Mesenchymal stem cell (in vitro differentiated cells and primary cell): Measurements from ENCODE around the gene CBL.

Source experiments
- DNase-seq: peaks from one replicate; pipeline ENCODE4 v3.0.0-alpha.2; 2013
- H2AFZ ChIP-seq: one replicate; pipeline ENCODE4 v1.6.1; 2013; ENCODE audit warnings: low read depth, mild to moderate bottlenecking, control low read depth, inconsistent platforms, low read length, moderate library complexity
- H2AK5ac ChIP-seq: 2 replicates; pipeline ENCODE4 v1.6.1; 2013; ENCODE audit warnings: low read length, moderate library complexity, mild to moderate bottlenecking, inconsistent platforms; ENCODE audit not compliant: severe bottlenecking
- H2BK120ac ChIP-seq: one replicate; pipeline ENCODE4 v1.6.1; 2013; ENCODE audit warnings: low read depth, mild to moderate bottlenecking, inconsistent platforms, low read length, moderate library complexity
- H2BK12ac ChIP-seq, 2 experiments: one replicate each; pipeline ENCODE4 v1.6.1; 2013; ENCODE audit warnings: inconsistent platforms in 2 of 2, low read length in 2 of 2, mild to moderate bottlenecking in 2 of 2, moderate library complexity in 2 of 2, control low read depth in 1 of 2
- H2BK15ac ChIP-seq: one replicate; pipeline ENCODE4 v1.6.1; 2013; ENCODE audit warnings: mild to moderate bottlenecking, low read depth, inconsistent platforms; ENCODE audit not compliant: poor library complexity, severe bottlenecking
- H2BK5ac ChIP-seq: 2 replicates; pipeline ENCODE4 v1.6.1; 2013; ENCODE audit warnings: low read depth, mild to moderate bottlenecking, low read length, control low read depth, inconsistent platforms; ENCODE audit not compliant: poor library complexity, severe bottlenecking
- H3K14ac ChIP-seq, 2 experiments: one replicate each; pipeline ENCODE4 v1.6.1; 2013; ENCODE audit warnings: inconsistent platforms in 2 of 2, low read length in 2 of 2, control low read depth in 1 of 2, mild to moderate bottlenecking in 1 of 2, moderate library complexity in 1 of 2
- H3K18ac ChIP-seq, 2 experiments: one replicate each; pipeline ENCODE4 v1.6.1; 2013; ENCODE audit warnings: inconsistent platforms in 2 of 2, low read length in 2 of 2, control low read depth in 1 of 2, low read depth in 1 of 2, mild to moderate bottlenecking in 1 of 2
- H3K23ac ChIP-seq, 2 experiments: one replicate each; pipeline ENCODE4 v1.6.1; 2013; ENCODE audit warnings: inconsistent platforms in 2 of 2, low read length in 2 of 2, mild to moderate bottlenecking in 2 of 2, moderate library complexity in 2 of 2, control low read depth in 1 of 2
- H3K27ac ChIP-seq: 2 replicates; pipeline ENCODE4 v1.5.1; 2013; ENCODE audit warnings: mild to moderate bottlenecking, moderate library complexity, low read length, control low read depth, inconsistent platforms; ENCODE audit not compliant: poor library complexity, severe bottlenecking
- H3K27me3 ChIP-seq, 2 experiments: 2 replicates each; pipeline versions ENCODE4 v1.6.1 to v1.7.0; 2013; ENCODE audit warnings: low read length in 2 of 2, mild to moderate bottlenecking in 2 of 2, moderate library complexity in 2 of 2, control low read depth in 1 of 2, inconsistent platforms in 1 of 2; ENCODE audit not compliant: control insufficient read depth in 1 of 2, insufficient read depth in 1 of 2
- H3K36me3 ChIP-seq, 2 experiments: 2 replicates each; pipeline versions ENCODE4 v1.6.1 to v1.7.0; 2013; ENCODE audit warnings: low read length in 2 of 2, control low read depth in 1 of 2, inconsistent platforms in 1 of 2, low read depth in 1 of 2, mild to moderate bottlenecking in 1 of 2; ENCODE audit not compliant: insufficient read depth in 2 of 2, control insufficient read depth in 1 of 2
- H3K4ac ChIP-seq, 2 experiments: one replicate each; pipeline ENCODE4 v1.6.1; 2013; ENCODE audit warnings: inconsistent platforms in 2 of 2, low read length in 2 of 2, mild to moderate bottlenecking in 2 of 2, moderate library complexity in 2 of 2, control low read depth in 1 of 2, low read depth in 1 of 2
- H3K4me1 ChIP-seq: 2 replicates; pipeline ENCODE4 v1.6.1; 2013; ENCODE audit warnings: low read depth, low read length, control low read depth; ENCODE audit not compliant: control insufficient read depth, insufficient read depth
- H3K4me2 ChIP-seq: 2 replicates; pipeline ENCODE4 v1.6.1; 2013; ENCODE audit warnings: low read length, mild to moderate bottlenecking, inconsistent platforms; ENCODE audit not compliant: poor library complexity, severe bottlenecking
- H3K4me3 ChIP-seq, 2 experiments: 2 replicates each; pipeline versions ENCODE4 v1.5.1 to v1.7.0; 2013; ENCODE audit warnings: low read length in 2 of 2, mild to moderate bottlenecking in 2 of 2, control low read depth in 1 of 2, low read depth in 1 of 2; ENCODE audit not compliant: insufficient read depth in 1 of 2
- H3K79me1 ChIP-seq: replicated peaks from 2 replicates; pipeline ENCODE4 v1.6.1; 2013; ENCODE audit warnings: mild to moderate bottlenecking, control low read depth, low read length, inconsistent platforms; ENCODE audit not compliant: poor library complexity, severe bottlenecking
- H3K9ac ChIP-seq: 2 replicates; pipeline ENCODE4 v1.7.0; 2013; ENCODE audit warnings: mild to moderate bottlenecking, low read length, moderate library complexity
- H3K9me3 ChIP-seq: 2 replicates; pipeline ENCODE4 v1.7.0; 2013; ENCODE audit warnings: mild to moderate bottlenecking, low read length; ENCODE audit not compliant: control insufficient read depth
- H4K8ac ChIP-seq: one replicate; pipeline ENCODE4 v1.6.1; 2013; ENCODE audit warnings: inconsistent platforms, mild to moderate bottlenecking, low read length, moderate library complexity
- H4K91ac ChIP-seq: one replicate; pipeline ENCODE4 v1.6.1; 2013; ENCODE audit warnings: mild to moderate bottlenecking, low read length, inconsistent platforms
- WGBS: methylation state at CpG from one replicate; pipeline ENCODE4 v1.1.7; 2013; ENCODE audit warnings: mixed read lengths; 5-methylcytosine and 5-hydroxymethylcytosine counted together

The CBL gene

GRCh38 chr11:119173453-119173852 is 32.7 kb upstream of the CBL start:
- no peak overlapping the region for H2AFZ ChIP-seq
- H3K4me3 ChIP-seq: no peak overlapping the region
- H3K14ac ChIP-seq: no peak overlapping the region
- H3K4me2 ChIP-seq: no peak overlapping the region
- H3K4me1 ChIP-seq: peaks cover 10% of the 10 kb centered on the region
- no peak overlapping the region for H4K8ac ChIP-seq
- no peak overlapping the region for H3K23ac ChIP-seq
- H2BK15ac ChIP-seq: no peak overlapping the region
- no peaks in the 10 kb centered on the region for H3K27me3 ChIP-seq
- no peak overlapping the region for H2BK120ac ChIP-seq
- no peak for DNase-seq
- H3K79me1 ChIP-seq: peaks cover 2% of the 10 kb centered on the region
- H2BK5ac ChIP-seq: no peak overlapping the region
- H3K4ac ChIP-seq: no peak overlapping the region
- H3K18ac ChIP-seq: no peak overlapping the region
- H4K91ac ChIP-seq: no peak overlapping the region
- no peak overlapping the region for H2BK12ac ChIP-seq
- 97% methylated on average over 21 of the region's 21 CpGs for WGBS
- no peak overlapping the region for H3K27ac ChIP-seq
- peaks cover 23 to 42% of the 10 kb centered on the region in 2 experiments for H3K36me3 ChIP-seq
- no peaks in the 10 kb centered on the region for H3K9me3 ChIP-seq
- H2AK5ac ChIP-seq: no peak overlapping the region
- no peak overlapping the region for H3K9ac ChIP-seq

GRCh38 chr11:119175493-119176077 is 30.6 kb upstream of the CBL start:
- H3K27me3 ChIP-seq: no peaks in the 10 kb centered on the region
- H3K4me3 ChIP-seq: no peak overlapping the region
- no peak overlapping the region for H2AK5ac ChIP-seq
- H3K14ac ChIP-seq: no peak overlapping the region
- H2BK12ac ChIP-seq: no peak overlapping the region
- H3K9me3 ChIP-seq: no peaks in the 10 kb centered on the region
- no peak overlapping the region for H3K9ac ChIP-seq
- no peak overlapping the region for H3K27ac ChIP-seq
- H4K91ac ChIP-seq: no peak overlapping the region
- peaks cover 32 to 53% of the 10 kb centered on the region in 2 experiments for H3K36me3 ChIP-seq
- H4K8ac ChIP-seq: no peak overlapping the region
- 60% methylated on average over 5 of the region's 6 CpGs for WGBS
- H2BK120ac ChIP-seq: no peak overlapping the region
- H3K4ac ChIP-seq: no peak overlapping the region
- H3K18ac ChIP-seq: no peak overlapping the region
- DNase-seq: peak; percentile 50
- peaks cover 2% of the 10 kb centered on the region for H3K79me1 ChIP-seq
- H3K4me2 ChIP-seq: no peak overlapping the region
- H2AFZ ChIP-seq: no peak overlapping the region
- H2BK5ac ChIP-seq: no peak overlapping the region
- no peak overlapping the region for H3K23ac ChIP-seq
- H2BK15ac ChIP-seq: no peak overlapping the region
- H3K4me1 ChIP-seq: peaks cover 10% of the 10 kb centered on the region

- Histone ChIP-seq H2BK12ac (no peak overlapping the region), H2BK15ac (no peak overlapping the region), H3K18ac (peak overlapping the region in 1 of 2 experiments; percentile 17), H4K91ac (no peak overlapping the region), H3K4me1 (peaks cover 10% of the 10 kb centered on the region), H3K4me2 (no peak overlapping the region), H3K9me3 (no peaks in the 10 kb centered on the region), H3K9ac (no peak overlapping the region), H3K4me3 (no peak overlapping the region), H3K79me1 (peaks cover 2% of the 10 kb centered on the region), H3K27ac (no peak overlapping the region), H3K36me3 (peaks cover 49 to 55% of the 10 kb centered on the region in 2 experiments), H3K4ac (no peak overlapping the region), H4K8ac (no peak overlapping the region), H3K14ac (no peak overlapping the region), H2AK5ac (no peak overlapping the region), H3K23ac (no peak overlapping the region), H2BK5ac (no peak overlapping the region), H2AFZ (no peak overlapping the region), H2BK120ac (no peak overlapping the region), H3K27me3 (no peaks in the 10 kb centered on the region)
- 76% methylated on average over 4 of the region's 4 CpGs for WGBS
- no peak for DNase-seq
Observed at GRCh38 chr11:119178166-119178680, 27.9 kb upstream of the CBL start.

GRCh38 chr11:119179342-119179741 is 26.8 kb upstream of the CBL start:
- Histone ChIP-seq H3K9me3 (no peaks in the 10 kb centered on the region), H3K18ac (no peak overlapping the region), H3K4me2 (no peak overlapping the region), H3K79me1 (peaks cover 2% of the 10 kb centered on the region), H2BK120ac (no peak overlapping the region), H3K27me3 (no peaks in the 10 kb centered on the region), H3K27ac (no peak overlapping the region), H3K4ac (no peak overlapping the region), H3K23ac (no peak overlapping the region), H3K9ac (no peak overlapping the region), H2BK5ac (no peak overlapping the region), H2AK5ac (no peak overlapping the region), H4K8ac (no peak overlapping the region), H3K4me3 (no peak overlapping the region), H2BK12ac (no peak overlapping the region), H3K36me3 (peaks cover 45 to 51% of the 10 kb centered on the region in 2 experiments), H3K4me1 (peaks cover 10% of the 10 kb centered on the region), H3K14ac (no peak overlapping the region), H4K91ac (no peak overlapping the region), H2AFZ (no peak overlapping the region), H2BK15ac (no peak overlapping the region)
- 93% methylated on average over 6 of the region's 6 CpGs for WGBS
- DNase-seq: no peak
